ENCODE data around the gene MYH15.

Gene MYH15

GRCh38 chr3:108468577-108468976, 41.8 kb downstream of the MYH15 start:
- DNase-seq: no peak

- DNase-seq: no peak
Observed at GRCh38 chr3:108462899-108463298, 47.5 kb downstream of the MYH15 start.

GRCh38 chr3:108461661-108462111, 48.7 kb downstream of the MYH15 start:
- no peak for DNase-seq

GRCh38 chr3:108459225-108459624, 51.2 kb downstream of the MYH15 start:
- DNase-seq: no peak

GRCh38 chr3:108455212-108455705, 55.1 kb downstream of the MYH15 start:
- DNase-seq: no peak

- no peak for DNase-seq
Observed at GRCh38 chr3:108453565-108453964, 56.8 kb downstream of the MYH15 start.

GRCh38 chr3:108450444-108450843, 60.0 kb downstream of the MYH15 start:
- no peak for DNase-seq

GRCh38 chr3:108448593-108448992, 61.8 kb downstream of the MYH15 start:
- no peak for DNase-seq

- no peak for DNase-seq
Observed at GRCh38 chr3:108447096-108447847, 63.1 kb downstream of the MYH15 start.

- no peak for DNase-seq
Observed at GRCh38 chr3:108442281-108442680, 68.1 kb downstream of the MYH15 start.

GRCh38 chr3:108441518-108441917, 68.9 kb downstream of the MYH15 start:
- DNase-seq: no peak

GRCh38 chr3:108441071-108441507, 69.3 kb downstream of the MYH15 start:
- no peak for DNase-seq

GRCh38 chr3:108438542-108438941, 71.9 kb downstream of the MYH15 start:
- no peak for DNase-seq

GRCh38 chr3:108437439-108437838, 73.0 kb downstream of the MYH15 start:
- no peak for DNase-seq

- DNase-seq: no peak
Observed at GRCh38 chr3:108433928-108434327, 76.5 kb downstream of the MYH15 start.

- no peak for DNase-seq
Observed at GRCh38 chr3:108432431-108432830, 78.0 kb downstream of the MYH15 start.

GRCh38 chr3:108430540-108430939, 79.9 kb downstream of the MYH15 start:
- DNase-seq: no peak

- no peak for DNase-seq
Observed at GRCh38 chr3:108428586-108428985, 81.8 kb downstream of the MYH15 start.

GRCh38 chr3:108420926-108421325, 89.5 kb downstream of the MYH15 start:
- no peak for DNase-seq

GRCh38 chr3:108416111-108416869, 94.1 kb downstream of the MYH15 start:
- DNase-seq: no peak

- DNase-seq: no peak
Observed at GRCh38 chr3:108415661-108416060, 94.7 kb downstream of the MYH15 start.

GRCh38 chr3:108414007-108414406, 96.4 kb downstream of the MYH15 start:
- no peak for DNase-seq

GRCh38 chr3:108412121-108412750, 98.2 kb downstream of the MYH15 start:
- DNase-seq: no peak

Data from KG1 (cell line).